Neural cell (in vitro differentiated cells): ENCODE measurements around the gene CNKSR1.
"Not testable (repeated sequence)": the region's sequence is repeated elsewhere in the genome, so short reads cannot be mapped to it uniquely, and the experiment has no call there.

Experiments
- EP300 ChIP-seq: fragments of 450-650 bp; conservative IDR thresholded peaks from 2 replicates; pipeline ENCODE4 v1.6.1; 2014; ENCODE audit warnings: antibody characterized with exemption, mild to moderate bottlenecking, moderate library complexity; ENCODE audit not compliant: poor library complexity, severe bottlenecking
- EZH2 ChIP-seq: fragments of 200-600, 300-800 bp; shearing (Covaris generic), sonication (generic); IDR thresholded peaks from 2 replicates; pipeline ENCODE4 v1.6.1; 2014; ENCODE audit warnings: antibody characterized with exemption, low read length, borderline replicate concordance, mild to moderate bottlenecking; ENCODE audit not compliant: insufficient read depth, poor library complexity, severe bottlenecking
- MXI1 ChIP-seq: fragments of 450-650 bp; conservative IDR thresholded peaks from 2 replicates; pipeline ENCODE4 v1.6.1; 2014; ENCODE audit warnings: antibody characterized with exemption, mild to moderate bottlenecking; ENCODE audit not compliant: poor library complexity, severe bottlenecking
- POLR2AphosphoS5 ChIP-seq: IDR thresholded peaks from 2 replicates; pipeline ENCODE4 v1.6.1; 2012
- RAD21 ChIP-seq: fragments of 450-650 bp; conservative IDR thresholded peaks from 2 replicates; pipeline ENCODE4 v1.6.1; 2014; ENCODE audit warnings: antibody characterized with exemption, mild to moderate bottlenecking, moderate library complexity
- SMC3 ChIP-seq: fragments of 450-650 bp; conservative IDR thresholded peaks from 2 replicates; pipeline ENCODE4 v1.6.1; 2014; ENCODE audit warnings: antibody characterized with exemption, mild to moderate bottlenecking, moderate library complexity; ENCODE audit not compliant: poor library complexity
- TAF1 ChIP-seq: IDR thresholded peaks from 2 replicates; pipeline ENCODE4 v1.6.1; 2012; ENCODE audit warnings: low read depth
- TF ChIP-seq, protein P1 (sequence below): fragments of 450-650 bp; IDR thresholded peaks from 2 replicates; pipeline ENCODE4 v1.5.1; 2014; ENCODE audit warnings: antibody characterized with exemption, mild to moderate bottlenecking, moderate library complexity; ENCODE audit not compliant: poor library complexity, severe bottlenecking
- TF ChIP-seq, protein P2 (sequence below): IDR thresholded peaks from 2 replicates; pipeline ENCODE4 v1.6.1; 2012; ENCODE audit warnings: borderline replicate concordance

- TF ChIP-seq, protein P1, sequence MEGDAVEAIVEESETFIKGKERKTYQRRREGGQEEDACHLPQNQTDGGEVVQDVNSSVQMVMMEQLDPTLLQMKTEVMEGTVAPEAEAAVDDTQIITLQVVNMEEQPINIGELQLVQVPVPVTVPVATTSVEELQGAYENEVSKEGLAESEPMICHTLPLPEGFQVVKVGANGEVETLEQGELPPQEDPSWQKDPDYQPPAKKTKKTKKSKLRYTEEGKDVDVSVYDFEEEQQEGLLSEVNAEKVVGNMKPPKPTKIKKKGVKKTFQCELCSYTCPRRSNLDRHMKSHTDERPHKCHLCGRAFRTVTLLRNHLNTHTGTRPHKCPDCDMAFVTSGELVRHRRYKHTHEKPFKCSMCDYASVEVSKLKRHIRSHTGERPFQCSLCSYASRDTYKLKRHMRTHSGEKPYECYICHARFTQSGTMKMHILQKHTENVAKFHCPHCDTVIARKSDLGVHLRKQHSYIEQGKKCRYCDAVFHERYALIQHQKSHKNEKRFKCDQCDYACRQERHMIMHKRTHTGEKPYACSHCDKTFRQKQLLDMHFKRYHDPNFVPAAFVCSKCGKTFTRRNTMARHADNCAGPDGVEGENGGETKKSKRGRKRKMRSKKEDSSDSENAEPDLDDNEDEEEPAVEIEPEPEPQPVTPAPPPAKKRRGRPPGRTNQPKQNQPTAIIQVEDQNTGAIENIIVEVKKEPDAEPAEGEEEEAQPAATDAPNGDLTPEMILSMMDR: not testable (repeated sequence)
- not testable (repeated sequence) for TF ChIP-seq TAF1, EZH2, SMC3, EP300, MXI1, POLR2AphosphoS5, RAD21
- TF ChIP-seq, protein P2, sequence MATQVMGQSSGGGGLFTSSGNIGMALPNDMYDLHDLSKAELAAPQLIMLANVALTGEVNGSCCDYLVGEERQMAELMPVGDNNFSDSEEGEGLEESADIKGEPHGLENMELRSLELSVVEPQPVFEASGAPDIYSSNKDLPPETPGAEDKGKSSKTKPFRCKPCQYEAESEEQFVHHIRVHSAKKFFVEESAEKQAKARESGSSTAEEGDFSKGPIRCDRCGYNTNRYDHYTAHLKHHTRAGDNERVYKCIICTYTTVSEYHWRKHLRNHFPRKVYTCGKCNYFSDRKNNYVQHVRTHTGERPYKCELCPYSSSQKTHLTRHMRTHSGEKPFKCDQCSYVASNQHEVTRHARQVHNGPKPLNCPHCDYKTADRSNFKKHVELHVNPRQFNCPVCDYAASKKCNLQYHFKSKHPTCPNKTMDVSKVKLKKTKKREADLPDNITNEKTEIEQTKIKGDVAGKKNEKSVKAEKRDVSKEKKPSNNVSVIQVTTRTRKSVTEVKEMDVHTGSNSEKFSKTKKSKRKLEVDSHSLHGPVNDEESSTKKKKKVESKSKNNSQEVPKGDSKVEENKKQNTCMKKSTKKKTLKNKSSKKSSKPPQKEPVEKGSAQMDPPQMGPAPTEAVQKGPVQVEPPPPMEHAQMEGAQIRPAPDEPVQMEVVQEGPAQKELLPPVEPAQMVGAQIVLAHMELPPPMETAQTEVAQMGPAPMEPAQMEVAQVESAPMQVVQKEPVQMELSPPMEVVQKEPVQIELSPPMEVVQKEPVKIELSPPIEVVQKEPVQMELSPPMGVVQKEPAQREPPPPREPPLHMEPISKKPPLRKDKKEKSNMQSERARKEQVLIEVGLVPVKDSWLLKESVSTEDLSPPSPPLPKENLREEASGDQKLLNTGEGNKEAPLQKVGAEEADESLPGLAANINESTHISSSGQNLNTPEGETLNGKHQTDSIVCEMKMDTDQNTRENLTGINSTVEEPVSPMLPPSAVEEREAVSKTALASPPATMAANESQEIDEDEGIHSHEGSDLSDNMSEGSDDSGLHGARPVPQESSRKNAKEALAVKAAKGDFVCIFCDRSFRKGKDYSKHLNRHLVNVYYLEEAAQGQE: not testable (repeated sequence)
Observed at GRCh38 chr1:26230682-26231081, 53.4 kb downstream of the CNKSR1 start.
